HG02970 (cell line): Measurements from ENCODE around the gene TMEM163.
"Not testable (repeated sequence)": the region's sequence is repeated elsewhere in the genome, so short reads cannot be mapped to it uniquely, and the experiment has no call there.

Experiments used
- ATAC-seq: cut with Tn5 transposase; IDR thresholded peaks from one replicate; pipeline ENCODE4 v1.9.1; 2021; ENCODE audit warnings: mild to moderate bottlenecking, moderate library complexity, moderate number of reproducible peaks; ENCODE audit not compliant: unreplicated experiment, low FRiP score

TMEM163 gene

GRCh38 chr2:134724341-134724740 is 5.5 kb upstream of the TMEM163 start:
- no peak for ATAC-seq

DNA sequence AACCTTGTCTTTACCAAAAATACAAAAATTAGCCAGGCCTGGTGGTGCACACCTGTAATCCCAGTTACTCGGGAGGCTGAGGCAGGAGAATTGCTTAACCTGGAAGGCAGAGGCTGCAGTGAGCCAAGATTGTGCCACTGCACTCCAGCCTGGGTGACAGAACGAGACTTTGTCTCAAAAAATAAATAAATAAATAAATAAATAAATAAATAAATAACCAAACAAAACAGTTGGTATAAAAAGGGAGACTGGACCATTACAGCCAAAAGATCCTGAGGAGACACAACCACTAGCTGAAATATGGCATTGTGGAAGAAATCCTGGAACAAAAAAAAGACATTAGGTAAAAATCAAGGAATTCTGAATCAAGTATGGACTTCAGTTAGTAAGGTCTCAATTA is 4.9 kb upstream of the TMEM163 start:
- ATAC-seq = not testable (repeated sequence)

GRCh38 chr2:134722728-134723127 is 3.9 kb upstream of the TMEM163 start:
- ATAC-seq = no peak

DNA sequence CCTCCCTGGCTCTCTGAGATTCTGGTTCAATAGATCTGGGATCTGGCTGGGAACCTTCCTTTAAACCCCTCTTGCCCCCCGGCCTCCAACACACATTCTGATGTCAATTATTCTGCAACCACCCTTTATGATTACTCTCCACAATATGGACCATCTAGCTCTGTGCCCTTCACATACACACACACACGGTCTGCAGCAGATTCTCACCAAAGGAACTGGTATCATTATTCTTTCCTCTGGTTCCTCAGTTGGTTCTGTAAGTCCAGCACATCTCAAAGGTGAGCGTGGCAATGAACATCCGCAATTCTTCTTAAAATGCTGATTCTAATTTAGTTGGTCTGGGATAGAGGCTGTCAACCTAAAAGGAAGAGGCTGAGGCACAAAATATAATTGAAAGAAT is 2.8 kb upstream of the TMEM163 start:
- ATAC-seq = no peak

GRCh38 chr2:134718023-134718816 is 580 bp downstream of the TMEM163 start:
- ATAC-seq = peak; percentile 32

GRCh38 chr2:134717286-134718022 is 1.3 kb downstream of the TMEM163 start:
- ATAC-seq = no peak

- ATAC-seq = no peak
Observed at GRCh38 chr2:134716721-134717243, 2.0 kb downstream of the TMEM163 start.

DNA sequence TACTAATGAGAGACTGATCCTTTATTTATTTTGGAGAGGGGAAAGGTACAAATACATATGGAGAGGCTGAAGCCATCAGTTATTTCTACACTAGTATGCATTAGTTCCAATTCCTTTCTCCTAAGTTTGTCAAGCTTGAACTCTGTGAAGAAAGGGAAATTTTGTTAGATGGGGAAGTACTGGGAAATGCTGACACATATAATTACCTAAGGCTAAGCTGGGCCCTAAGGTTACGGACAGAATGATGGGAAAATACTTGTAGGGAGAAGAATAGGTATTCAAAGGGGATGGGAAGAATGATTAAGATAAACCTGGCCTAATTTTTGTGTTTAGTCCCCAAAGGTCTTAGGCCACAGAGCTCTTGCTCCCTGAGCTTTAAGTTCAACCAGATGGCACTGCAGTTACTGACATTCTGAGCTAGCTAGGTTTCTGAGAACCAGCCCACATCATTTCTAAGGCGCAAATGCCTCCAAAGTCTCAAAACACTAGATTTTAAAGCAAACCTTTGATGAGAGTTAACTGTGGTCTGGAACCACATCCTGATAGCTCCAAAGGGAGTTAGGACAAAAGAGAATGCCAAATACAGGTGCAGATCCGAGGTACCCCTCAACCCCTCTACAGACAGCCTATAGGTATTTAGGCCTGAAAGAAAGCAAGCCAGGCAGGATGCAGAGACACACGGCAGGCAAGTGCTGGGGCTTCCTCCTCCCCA is 2.7 kb downstream of the TMEM163 start:
- no peak for ATAC-seq

GRCh38 chr2:134714228-134714627 is 4.6 kb downstream of the TMEM163 start:
- ATAC-seq = no peak

DNA sequence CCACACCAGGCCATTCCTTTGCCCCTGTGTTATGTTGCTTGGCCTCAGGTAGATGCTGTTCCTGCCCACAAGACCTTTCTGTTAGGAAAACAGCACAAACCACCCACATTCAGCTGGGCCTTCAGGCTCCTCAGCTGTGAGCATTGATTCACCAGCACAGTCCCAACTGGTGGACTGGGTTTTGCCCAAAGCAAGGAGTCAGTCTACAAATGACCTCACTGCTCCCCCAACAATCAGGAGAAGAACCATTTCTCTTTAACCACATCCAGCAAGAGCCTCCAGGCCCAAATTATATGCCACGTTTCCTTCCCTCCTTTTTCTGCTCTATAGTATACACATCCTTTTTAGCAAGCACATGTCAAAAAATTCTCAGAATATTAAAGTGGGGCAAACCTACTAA is 5.2 kb downstream of the TMEM163 start:
- ATAC-seq = no peak

- no peak for ATAC-seq
Observed at GRCh38 chr2:134713176-134713575, 5.6 kb downstream of the TMEM163 start.

GRCh38 chr2:134712736-134713135 is 6.1 kb downstream of the TMEM163 start:
- no peak for ATAC-seq

DNA sequence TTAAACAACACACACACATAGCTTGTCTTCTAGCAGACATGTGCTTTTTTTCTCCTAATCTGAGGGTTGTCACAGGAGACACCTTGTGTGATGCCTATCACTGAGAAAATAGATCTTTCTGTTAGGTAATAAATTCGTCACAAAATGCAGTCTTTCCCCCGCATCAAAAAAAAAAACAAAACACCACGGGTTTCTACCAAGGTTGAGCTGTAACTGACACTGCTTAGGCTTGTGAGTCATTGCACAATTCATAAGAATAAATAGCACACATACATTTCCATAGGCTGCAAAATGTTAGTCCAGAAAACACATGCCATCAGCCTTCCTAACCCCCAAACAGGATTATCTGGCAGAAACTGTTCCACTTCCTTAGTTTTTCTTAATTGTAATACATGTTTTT is 6.5 kb downstream of the TMEM163 start:
- ATAC-seq = no peak

- no peak for ATAC-seq
Observed at GRCh38 chr2:134711692-134712091, 7.1 kb downstream of the TMEM163 start.

GRCh38 chr2:134707330-134707676 is 11.5 kb downstream of the TMEM163 start:
- ATAC-seq = no peak

DNA sequence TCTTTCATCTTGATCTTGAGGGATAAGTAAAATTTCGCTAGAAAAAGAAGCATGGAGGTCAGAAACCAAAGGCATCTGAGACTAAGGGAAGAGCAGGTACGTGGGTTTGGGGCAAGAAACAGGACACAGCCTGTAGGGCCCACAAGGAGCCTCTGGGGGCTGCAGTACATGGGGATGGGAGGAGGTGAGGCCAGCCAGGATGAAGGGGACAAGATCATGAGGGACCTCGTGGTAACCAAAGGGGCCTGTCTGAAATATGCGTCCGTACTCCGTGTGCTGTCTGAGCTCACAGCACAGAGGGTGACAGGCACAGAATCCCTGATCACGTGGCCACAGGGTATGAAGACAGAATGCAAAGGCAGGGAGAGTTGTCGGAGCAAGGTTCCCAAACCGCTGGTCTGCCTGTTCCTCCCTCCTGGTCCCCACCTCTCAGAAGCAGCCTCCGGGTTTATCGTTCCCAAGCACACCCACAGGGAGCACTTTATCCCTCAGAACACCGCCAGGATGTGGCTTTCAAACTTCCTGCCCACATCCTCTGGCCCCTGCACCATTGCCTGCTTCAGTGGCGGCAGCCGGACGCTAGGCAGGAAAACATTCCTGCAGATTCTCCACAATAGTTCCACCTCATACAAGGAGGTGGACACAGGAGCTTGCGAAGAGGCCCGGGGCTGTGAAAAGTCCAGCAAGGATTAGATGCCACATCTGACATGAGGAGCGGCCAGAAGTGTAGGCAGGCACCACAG is 12.0 kb downstream of the TMEM163 start:
- ATAC-seq = no peak

DNA sequence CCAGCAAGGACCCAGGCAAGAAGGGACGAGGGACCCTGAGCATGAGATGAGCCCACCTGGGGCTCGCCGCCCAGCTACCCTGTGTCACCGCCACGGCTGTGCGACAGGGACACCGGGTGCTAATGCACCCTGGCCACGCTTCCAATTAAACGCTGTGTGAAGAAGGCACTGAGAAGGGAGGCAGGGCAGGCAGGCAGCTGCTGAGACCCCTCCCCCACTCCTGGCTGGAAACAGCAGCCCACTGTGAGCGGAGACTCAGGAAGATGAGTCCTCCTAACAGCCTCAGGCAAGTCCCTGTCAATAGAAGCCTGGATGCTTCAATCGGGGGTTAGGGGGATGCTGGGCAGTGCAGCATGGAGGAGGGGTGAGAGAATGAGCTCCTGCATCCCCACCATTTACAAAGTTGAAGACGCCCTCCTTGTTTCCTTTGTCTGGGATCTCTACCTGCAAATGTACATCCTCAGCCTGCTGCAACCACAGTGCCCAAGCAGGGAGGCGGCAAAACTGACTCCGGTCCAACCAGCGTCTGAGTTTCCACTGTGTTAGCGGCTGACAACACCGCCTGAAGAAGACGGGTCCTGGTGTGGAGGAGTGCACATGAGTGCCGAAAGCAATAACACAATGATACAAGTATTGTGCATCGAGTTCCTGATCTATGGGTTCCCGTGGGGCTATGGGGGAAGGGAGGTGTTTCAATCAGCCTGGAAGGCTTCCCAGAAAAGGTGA is 12.8 kb downstream of the TMEM163 start:
- ATAC-seq = no peak

- no peak for ATAC-seq
Observed at GRCh38 chr2:134704173-134704572, 14.6 kb downstream of the TMEM163 start.

GRCh38 chr2:134703426-134703825 is 15.4 kb downstream of the TMEM163 start:
- no peak for ATAC-seq

DNA sequence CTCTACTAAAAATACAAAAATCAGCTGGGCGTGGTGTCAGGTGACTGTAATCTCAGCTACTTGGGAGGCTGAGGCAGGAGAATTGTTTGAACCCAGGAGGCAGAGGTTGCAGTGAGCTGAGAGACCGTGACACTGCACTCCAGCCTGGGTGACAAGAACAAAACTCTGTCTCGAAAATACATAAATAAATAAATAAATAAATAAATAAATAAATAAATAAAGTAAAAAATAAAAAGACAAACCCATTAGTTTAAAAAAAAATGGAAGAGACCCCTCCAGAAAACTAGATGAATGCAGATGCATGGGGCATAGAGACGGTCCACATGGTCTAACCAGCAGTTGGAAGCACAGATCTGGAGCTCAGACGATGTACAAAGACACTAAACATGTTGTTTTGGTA is 18.1 kb downstream of the TMEM163 start:
- no peak for ATAC-seq
